CD4-positive, alpha-beta T cell treated with Interleukin-4 for 4 hours (primary cell): ENCODE results near the gene RFT1.
"Not testable (repeated sequence)": the region's sequence is repeated elsewhere in the genome, so short reads cannot be mapped to it uniquely, and the experiment has no call there.

Experiments
- DNase-seq: peaks from one replicate; pipeline ENCODE4 v3.0.0-alpha.2; 2020

The RFT1 gene

DNA sequence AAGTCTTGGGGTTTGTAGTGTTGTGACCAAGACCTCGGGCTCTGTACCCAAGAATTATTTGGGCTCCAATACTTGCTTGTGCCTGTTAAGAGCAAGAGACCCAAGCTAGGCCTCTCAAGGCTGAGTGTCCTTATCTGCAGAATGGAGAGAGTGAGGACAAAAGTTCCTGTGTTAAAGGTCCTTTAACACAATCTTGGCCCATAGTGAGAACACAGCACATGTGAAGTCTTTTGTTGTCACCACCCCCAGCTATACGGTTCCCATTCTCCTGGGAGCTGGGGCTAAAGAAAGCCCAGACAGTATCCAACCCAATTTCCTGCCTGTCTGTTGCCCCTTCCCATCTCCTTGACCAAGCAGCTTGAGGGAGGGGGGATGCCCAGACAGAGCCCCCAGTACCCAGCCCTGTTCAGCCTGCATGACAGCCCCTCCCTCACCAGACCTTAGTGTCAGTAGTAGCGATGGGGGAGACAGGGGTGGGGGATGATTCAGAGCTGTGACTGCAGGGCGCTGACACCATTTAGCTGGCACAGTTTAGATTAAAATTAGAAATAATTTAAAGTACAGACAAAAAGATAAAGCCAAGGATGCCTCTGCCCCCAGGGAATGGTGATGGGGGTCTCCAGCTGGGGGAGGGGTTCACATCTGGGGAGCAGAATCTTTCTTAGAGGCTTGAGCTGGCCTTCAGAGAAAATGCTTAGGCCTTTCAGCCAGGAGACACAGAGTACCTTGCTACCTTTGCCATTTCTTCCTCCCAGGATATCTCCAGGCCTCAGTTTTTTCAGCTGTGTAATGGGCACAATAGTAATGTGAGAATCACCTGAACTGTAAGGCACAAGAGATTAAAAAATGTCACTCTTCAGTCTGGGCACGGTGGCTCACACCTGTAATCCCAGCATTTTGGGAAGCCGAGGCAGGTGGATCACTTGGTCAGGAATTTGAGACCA, 33.5 kb upstream of the RFT1 start:
- no peak for DNase-seq

DNA sequence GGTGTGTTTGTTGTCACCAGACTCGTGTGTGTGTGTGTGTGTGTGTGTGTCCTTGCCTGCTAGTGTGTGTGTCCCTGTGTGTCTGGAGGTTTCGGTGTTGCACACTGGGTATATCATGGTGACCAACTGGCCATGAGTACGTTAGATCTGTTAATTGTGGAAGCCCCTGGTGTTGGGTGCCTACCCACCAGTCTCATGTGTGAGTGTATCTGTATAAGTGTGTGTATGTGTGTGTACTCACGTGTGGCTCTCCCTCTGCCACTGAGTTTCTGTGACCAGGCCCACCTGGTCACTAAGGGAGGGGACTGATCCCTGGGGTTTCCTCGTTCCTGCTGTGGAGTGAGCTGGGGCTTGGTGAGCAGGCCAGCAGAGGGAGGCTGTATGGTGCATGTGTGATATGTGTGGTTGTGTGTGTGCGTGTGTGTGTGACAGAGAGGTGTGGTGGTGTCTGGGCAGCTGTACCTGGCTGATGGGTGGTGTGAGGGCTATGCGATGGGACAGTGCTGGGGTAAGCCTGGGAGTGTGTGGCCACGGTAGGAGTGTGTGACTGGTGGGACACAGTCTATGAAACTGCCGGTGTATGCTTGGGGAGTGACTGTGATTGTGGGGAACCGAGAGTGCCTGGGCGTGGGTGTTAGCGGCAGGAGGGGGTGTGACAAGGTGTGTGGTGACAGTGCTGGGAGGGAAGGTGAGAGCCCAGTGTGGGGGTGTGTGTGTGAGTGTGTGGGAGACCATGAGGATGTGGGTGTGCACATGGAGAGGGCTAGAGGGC, 32.6 kb upstream of the RFT1 start:
- DNase-seq, result peak; percentile 76

DNA sequence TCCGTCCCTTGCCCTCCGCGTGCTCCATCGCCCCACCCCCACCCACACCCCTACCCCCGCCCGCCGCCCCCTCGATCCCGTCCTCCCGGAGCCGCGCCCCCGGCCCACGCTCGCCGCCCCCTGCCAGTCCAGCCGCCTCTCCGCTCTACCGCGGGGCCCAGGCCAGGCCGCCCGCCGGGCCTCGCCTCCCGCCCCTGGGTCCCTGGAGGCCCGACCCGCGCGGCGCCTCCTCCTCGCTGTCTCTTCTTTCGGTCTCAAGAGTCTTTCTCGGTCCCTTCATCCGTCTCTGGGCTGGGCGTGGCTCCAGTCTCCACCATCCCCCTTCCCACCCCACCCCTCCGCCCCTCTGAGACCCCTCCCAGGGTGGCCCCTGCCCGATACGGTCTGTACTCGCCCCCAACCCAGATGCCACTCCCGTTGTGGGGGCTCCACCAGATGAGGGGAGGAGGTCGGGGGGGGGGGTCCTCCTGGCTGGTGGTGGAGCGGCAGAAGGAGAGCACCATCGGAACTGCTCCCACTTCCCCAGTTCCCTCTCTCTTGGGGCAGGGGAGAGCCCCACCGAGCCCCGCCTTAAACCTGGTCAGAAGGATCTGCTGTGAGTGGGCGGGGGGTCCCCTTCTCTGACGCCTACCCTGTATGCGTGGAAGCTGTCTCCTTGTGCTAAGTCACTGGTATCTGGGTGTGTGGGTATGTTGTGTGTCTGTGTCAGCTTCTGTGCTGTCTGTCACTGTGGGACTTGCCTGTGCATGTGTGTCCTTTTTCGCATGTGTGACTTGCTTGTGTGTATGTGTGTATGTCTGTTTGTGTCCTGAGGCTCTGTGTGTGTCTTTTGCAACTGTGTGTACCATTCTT, 31.8 kb upstream of the RFT1 start:
- DNase-seq, result peak; percentile 49

DNA sequence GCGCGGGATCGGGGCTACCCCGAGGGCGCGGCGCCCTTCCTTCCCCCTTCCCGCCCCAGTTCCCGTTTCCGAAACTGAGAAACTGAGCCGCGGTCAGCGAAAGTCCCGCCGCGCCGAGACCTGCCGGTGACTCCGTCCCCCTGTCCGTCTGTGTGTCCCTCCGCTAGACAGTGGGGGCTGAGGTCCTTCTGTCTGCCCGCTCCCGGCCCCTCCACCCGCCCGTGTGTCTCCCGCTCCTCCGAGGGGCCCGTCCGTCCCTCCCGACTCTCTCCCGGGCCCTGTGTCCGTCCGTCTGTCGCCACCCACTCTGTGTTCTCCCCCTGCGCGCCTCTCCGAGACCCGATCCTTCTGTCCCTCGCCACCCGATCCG, 31.2 kb upstream of the RFT1 start:
- DNase-seq, result no peak

DNA sequence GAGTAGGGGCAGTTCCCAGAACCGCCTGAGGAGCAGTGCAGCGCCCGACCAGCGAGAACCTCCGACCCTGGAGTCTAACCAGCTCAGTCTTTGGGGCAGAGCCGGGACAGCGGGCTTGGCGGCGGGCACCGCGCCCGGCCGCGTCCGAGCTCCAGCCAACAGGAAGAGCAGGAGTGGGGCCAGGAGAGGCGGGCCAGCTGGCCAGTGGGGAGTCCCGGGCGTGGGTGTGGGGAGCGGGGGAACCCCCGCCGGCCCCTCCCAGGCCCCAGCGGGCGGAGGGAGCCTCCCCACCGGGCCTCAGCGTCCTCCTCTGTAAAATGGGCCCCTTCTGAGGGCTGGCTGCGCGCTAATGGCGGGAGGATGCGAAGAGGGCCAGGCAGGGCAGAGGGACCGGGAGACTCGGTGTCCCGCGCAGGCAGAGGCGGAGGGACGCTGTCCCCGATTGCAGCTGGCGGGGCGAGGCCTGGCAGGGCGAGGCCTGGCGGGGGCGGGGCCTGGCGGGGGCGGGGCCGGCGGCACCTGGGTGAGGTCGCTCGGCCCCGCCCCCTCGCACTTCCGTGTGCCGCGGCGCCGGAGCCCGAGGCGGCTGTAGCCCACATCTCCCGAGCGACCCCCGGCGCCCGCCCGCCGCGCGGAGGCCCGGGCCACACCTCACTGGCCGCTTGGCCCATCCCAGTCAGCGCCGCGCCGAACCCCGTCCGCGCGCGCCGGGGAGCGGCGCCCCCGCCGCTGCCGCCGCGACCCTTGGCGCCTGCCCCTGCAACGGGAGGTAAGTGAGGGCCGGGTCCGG, 30.6 kb upstream of the RFT1 start, which contains the start of gene PRKCD:
PRKCD (plus strand) TSS at position 550 of the 790 bp plus-strand sequence. CDS start 17,214 bp downstream, outside the sequence.
- peak; percentile 73 for DNase-seq

DNA sequence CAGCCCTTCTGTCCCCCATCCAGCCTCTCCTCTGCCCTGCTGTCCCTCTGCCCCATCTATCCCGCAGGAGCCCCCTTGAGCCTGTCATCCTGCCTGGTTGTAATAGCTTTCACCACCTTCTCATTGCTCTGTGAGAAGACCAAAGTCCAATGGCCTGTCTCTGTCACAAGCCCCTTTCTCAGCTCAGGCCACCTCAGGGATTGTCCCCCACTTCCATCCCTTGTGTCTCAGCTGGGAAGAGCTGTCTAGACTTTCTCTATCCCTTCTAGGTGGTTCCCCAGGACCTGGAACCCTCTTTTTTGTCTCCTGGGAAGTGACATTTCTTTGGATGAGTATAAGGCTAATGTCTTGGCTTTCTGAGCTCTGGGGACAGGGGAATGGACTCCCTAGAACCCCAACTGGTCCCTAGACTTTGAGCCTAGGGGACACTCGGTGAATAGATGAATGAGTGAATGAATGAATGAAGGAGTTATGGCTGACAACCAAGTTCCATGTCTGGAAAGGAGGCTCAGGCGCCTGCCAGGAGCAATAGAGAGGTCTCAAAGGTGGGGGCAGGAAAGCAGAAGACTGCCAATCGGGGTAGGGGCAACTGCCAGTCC, 29.9 kb upstream of the RFT1 start:
- DNase-seq, result no peak

DNA sequence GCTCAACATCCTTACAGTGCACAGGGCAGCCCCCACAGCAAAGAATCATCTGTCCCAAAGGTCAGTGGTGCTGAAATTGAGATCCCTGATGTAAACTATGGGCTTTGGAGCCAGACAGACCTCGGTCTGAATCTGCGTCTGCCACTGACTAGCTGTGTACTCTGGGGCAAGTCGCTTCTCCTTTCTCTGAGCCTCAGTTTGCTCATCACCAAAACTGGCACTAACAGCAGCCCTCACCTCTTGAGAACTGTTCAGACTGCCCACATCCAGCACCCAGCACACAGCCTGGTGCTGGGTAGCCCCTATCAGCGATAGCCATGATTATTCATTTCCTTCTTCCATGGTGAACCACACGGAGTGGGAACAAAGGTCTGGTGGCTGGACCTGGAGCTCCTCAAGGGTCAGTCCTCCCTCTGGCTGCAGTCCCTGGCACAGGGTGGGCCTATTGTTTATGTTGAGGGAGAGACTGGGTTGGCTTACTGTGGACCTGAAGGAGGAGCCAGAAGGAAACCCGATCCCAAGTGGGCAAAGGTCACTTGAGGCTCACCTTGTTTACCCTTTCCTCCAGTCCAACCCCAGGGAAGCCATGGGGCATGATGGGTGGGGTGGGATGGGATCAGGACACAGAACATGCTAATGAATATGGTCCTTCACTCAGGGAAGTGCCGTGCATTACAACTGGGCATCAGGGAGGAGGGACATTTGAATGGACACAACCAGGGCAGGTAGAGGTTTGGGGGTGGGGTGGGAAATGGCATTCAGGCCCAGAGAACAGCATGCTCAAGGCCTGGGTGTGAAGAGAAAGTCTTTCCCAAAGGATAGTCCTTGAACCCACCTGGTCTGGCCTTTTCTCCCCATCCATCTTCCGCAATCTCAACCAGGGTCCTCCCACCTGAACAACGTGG, 29.2 kb upstream of the RFT1 start:
- no peak for DNase-seq

DNA sequence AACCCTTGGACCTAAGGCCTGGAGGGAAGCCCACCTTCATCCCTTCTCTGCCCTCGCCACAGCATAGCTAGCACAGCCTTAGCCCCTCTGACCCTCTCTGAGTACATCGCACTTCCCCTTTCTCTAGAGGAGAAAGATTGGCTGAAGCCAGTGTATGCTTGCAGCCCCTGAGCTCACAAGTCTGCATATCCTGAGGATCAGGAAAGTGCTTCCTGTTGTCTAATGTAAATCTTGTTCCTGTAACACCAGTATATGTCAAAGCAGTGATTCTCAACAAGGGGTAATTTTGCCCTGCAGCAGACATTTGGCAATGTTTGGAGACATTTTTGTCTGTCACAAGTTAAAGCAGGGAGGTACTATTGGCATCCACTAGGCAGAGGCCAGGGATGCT, 28.5 kb upstream of the RFT1 start:
- DNase-seq, result no peak

DNA sequence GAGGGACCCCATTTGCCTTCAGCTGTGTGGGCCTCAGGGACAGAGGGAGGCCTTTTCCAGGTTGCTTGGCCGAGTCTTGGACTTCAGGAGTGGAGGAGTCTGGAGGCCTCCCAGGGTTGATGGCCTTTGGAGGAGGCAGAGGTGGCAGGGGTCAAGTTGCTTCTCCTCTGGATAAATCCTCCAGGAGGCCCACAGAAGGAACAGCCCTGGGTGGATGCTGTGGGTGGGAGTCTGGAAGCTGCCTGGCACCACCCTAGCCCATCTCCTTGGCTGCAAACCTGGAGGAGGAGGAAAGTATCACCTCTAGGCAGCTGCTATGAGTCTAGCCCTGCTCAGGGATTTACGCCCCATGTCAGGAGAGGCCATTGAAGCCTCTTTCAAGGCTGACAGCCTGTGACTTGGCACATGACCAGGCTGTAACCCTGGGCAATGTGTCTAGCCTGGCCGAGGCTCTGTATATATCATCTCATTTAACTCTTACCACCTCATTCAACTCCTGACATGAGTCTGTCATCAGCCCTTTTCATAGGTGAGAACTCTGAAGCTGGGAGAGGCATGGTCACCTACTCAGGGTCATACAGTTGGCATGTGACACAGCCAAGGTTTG, 27.8 kb upstream of the RFT1 start:
- DNase-seq, result no peak

DNA sequence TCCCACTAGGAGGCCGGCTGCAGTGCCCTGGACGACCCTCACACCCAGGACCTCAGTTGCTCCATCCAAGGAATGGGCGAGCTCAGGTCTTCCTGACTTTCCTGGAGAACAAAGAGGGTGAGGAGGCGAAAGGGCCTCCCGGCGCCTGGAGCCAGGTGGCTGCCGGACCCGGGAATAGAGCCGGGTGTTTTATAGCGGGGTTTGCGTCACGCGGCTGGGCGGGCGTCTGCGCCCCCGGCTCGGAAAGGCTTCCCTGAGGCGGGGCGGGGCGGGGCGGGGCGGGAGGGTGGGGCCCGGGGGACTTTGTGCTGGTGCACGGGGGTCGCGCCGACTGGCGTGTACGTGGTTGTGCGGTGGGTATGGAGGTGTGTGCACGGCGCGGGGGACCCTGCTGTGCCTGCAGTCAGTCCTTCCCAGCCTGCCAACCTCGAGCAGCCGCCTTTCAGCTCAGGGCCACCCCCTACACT, 26.2 kb upstream of the RFT1 start:
- DNase-seq, result no peak

DNA sequence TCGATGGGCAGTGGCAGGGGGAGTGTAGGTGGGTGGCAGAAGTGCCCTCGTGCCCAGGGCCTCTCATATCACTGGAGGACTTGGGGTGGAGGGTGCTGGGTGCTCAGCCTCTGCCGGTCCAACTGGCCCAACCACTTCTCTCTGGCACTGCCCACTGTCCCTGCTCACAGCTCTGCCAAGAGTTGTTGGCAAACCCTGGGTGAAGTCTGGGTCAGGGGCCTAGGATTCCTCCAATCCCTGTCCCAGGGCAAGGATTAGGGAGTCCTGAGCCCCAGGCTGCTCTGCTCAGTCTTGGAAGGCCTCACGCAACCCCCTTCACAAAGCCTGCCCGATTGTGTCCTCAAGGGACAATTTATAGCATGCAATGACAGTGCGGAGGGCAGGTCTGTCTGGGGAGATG, 25.5 kb upstream of the RFT1 start:
- no peak for DNase-seq

DNA sequence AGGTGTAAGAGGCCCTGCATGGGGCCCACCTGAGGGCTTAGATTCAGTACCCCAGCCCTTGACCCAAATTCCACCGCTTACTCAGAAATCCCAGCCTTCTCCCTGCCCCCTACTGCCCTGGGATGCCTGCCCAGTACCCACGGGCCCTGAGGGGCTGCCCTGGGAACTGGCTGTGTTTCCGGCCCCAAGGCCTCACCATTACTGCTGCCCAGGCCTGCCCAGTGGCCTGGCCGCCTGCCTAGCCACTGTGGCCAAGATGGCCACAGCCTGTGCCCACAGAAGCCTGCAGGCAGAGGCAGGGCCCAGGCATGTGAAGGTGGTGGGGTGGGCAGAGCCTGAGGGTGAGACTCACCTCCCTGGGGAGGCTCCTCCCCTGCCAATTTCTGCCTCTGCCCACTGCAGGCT, 24.6 kb upstream of the RFT1 start:
- DNase-seq, result no peak

DNA sequence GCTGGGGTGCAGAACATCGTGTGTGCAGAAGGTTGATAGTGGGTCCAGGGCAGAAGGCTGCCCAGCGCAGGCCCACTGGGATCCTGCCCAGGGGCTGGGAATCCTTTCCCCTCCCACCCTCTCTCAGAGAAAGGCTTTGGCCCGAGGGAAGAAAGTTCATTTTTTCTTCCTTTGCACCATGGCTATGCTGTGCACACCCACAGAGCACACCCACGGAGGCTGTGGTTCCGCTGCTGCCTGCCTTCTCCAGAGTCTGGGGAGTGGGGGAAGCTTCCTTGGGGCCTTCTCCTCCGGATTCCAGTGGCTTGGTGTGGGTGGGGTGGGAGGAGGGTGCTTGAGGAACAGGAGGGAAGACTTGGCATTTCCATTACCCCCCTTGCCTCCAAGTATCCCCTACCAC, 23.7 kb upstream of the RFT1 start:
- no peak for DNase-seq

DNA sequence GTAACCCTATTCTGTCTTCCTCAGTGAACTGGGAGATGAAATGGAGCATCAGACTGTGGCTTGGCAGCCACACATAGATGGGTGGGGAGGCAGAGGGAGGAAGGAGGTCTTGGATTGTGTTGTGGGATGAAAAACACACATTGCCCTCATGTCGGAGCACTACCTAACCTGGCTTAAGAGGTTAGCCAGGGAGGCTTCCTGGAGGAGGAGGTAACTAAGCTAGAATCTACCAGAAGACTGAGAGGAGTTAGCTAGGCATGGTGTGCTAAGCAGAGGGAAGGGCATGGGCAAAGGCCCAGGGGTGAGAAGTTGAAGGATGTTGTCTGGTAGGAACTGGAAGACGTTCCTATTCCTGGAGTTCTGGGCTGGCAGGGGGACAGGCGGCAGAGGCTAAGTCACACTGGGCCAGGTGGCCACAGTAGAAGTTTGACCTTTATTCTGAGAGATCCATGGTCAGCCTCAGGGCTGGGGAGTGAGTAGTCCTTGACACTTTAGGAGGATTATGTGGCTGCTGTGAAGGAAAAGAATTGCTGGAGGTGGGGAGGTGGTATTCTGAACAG, 23.1 kb upstream of the RFT1 start:
- DNase-seq, result no peak

DNA sequence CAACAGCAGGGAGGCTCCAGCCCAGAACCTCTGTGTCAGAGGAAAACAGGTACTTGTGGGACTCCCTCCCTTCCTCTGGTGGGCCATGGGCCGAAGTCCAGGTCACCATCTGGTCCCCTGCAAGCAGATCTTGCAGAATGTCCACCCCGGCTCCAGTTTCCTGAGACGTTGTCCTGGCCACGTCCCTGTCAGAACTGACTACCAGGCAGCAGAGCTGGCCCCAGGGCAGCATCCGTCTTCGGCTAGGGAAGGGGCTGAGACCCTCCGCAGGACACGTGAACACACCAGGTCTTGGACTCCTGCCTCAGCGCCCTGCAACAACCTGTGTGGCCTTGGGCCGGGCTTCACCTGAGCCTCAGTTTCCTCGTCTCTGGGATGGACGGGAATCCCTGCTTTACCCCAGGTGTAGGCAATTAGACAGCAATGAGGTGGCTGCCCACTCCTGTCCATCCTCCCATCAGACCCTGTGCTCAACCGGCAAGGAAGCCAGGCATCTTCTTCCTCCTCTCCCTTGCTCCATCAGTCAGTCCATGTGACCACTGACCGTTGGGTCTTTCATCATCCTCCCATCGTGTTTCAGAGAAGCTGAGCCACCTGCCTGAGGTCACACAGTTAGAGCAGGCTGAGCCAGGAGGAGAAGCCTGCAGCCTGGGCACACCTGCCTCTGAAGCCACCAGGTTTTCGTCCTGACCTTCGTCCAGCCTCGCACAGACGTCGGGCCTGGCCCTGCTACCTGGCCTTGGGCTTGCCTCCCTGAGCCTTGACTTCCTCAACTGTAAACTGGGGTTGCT, 21.8 kb upstream of the RFT1 start:
- no peak for DNase-seq

DNA sequence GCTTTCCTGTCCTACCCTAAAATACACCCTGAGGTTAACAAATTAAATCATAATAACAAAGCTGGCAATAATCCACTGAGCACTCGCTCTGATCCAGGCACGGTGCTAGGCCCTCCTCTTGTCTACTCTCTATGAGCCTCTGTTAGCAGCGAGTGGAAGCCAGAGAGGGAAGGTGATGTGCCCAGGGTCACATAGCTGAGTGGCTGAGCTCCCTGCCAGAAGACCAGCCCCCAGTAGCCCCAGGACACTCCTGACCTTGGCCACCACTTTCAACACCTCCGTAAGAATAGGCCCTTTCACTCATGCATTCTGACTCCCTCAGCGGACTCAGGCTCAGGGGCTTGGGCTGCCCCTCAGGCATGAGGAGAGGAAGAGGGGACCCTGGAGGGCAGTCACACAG, 21.2 kb upstream of the RFT1 start:
- DNase-seq, result no peak

DNA sequence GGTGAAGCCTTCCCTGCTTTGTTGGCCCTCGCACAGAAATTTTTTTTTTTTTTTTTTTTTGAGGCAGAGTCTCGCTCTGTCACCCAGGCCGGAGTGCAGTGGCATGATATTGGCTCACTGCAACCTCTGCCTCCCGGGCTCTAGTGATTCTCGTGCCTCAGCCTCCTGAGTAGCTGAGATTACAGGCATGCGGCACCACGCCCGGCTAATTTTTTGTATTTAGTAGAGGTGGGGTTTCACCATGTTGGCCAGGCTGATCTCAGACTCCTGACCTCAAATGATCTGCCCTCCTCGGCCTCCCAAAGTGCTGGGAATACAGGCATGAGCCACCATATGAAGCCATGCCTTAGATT, 20.8 kb upstream of the RFT1 start:
- not testable (repeated sequence) for DNase-seq

DNA sequence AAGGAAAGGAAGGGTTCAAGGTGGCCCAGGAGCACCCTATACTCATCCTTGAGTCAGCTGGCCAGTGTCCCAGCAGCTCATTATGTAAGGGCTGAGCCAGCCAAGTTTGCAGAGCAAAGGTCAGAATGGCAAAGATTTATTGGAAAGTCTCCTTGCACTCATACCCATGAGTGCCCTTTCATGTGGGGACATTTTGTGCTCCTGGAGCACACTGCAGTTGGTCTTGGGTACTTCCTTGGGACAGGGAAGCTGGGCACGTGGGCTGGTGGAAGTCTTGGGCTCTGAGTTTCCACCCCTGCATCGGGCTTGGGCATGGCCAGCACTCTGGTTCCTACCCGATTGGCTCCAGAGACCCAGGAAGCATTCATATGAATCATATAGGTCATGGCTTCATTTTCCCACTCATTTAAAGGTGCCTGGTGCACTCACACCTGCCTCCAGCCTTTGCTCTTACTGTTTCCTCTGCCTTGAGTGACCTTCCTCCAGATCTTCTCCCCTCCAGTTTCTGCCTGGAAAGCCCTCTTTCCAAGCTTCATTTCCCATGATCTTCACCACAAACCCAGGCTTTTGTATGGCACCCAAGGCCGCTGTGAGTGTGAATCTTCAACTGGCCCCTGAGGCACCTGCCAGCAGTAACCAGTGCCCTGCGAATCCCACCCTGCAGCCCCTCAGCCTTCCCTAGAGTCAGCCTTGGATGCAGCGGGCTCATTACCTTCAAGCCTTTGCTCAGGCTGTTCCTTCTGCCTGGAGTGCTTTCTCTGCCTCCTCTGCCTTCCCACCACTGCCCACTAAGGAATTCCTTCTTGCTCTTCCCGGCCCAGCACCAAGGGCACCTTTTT, 20.2 kb upstream of the RFT1 start:
- DNase-seq, result no peak
